ENCODE data around the gene FOXP1.

The FOXP1 gene

DNA sequence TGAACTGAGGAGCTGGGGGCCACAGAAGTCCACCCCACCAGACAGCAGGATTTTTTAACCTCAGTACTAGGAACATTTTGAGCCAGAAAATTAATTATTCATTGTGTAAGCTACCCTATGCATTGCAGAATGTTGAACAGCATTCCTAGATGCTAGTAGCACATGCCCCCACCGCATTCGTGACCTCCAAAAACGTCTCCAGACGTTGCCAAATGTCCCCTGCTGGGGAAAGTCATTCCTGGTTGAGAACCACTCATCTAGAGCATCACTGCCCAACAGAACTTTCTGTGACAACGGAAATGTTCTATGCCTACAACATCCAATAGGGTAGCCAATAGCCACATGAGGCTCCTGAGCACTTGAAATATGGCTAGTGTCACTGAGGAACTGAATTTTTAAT lies 333.5 kb downstream of the FOXP1 start:
- no peak for DNase-seq

DNA sequence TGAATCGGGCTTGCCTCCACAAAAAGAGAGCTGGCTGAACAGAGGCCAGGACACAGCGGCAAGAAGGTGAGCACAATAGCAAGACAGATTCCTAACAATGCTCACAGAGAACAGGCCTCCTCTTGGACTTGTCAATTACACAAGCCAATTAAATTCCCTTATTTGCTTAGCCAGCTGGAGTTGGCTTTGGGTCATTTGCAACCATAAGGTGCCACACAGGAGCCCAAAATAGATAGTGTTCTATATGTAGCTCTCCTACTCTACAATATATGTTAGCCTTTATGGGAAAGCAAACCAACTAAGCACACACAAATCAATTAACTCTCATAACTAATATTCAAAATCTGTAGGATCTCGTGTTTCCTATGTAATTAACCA lies 335.6 kb downstream of the FOXP1 start:
- DNase-seq = no peak

DNA sequence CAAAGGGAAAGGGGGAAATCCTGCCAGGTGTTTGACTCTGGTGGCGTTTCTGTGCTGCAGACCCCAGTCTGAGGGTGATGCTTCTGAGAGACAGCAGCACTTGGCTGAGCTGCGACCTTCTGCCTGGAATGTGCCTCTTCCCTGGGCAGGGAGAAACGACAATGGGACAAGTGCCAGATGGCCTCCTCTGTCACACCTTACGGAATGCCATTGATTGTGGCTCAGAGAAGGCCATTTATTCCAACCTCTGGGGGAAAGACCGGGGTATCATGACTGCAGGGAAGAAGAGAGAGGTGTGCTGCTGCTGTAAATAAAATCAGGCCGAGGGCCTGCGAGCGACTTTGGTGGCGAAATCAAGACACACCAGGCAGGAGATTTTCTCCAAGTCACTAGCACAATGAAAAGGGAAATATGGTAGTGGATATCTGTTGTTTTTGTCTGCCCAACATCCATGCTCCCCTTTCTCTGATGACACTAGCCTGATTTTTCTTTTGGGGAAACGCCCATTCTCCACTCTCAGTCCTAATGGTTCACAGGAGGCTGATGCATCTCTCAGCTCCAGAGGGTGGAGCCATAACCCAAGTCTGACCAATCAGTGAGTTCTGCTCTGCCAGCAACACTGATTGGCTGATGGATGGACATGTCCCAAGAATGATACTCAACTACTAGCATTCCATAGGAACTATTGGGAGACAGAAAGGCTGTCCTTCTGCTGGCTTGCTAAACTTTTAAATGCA lies 336.1 kb downstream of the FOXP1 start:
- no peak for DNase-seq

DNA sequence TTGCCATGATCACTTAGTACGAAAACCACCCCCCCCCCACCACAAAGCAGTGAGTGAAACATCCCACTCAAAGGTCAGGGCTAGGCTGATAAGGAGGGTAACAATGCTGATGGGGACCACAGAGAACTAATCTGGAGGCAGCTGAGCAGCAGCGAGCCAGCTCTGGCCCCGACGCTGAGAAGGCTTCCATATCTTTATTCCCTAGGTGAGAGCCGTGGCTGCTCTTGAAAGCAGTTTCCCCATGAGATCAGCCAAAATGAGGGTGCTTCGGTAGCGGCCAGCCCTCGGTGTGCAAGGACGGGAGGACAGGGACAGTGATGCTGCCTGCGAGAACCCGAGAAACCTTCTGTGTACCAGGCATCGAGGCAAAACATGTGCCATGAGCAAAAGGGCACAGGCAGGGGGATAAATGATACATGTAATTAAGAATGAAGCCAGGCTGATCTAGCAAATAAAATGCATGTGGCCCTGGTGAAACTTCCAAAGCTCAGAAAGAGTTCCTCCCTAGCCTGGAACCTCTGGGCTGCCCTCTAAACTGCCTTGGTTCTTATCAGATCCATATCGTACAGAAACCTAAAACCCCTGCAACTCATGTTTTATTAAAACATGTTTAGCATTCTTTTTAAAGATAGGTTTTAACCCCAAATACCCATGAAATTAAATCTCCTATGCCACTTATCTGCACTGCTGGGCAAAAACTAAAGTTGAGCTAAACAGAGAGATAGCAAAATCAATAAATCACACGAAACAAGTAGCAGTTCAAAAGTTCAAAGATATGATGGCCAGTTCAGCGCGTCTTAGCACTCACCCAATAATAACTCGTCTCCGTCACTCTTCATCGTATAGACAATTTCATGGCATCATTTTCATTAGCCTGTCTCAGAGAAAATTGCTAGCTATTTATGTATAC lies 337.3 kb downstream of the FOXP1 start:
- no peak for DNase-seq

DNA sequence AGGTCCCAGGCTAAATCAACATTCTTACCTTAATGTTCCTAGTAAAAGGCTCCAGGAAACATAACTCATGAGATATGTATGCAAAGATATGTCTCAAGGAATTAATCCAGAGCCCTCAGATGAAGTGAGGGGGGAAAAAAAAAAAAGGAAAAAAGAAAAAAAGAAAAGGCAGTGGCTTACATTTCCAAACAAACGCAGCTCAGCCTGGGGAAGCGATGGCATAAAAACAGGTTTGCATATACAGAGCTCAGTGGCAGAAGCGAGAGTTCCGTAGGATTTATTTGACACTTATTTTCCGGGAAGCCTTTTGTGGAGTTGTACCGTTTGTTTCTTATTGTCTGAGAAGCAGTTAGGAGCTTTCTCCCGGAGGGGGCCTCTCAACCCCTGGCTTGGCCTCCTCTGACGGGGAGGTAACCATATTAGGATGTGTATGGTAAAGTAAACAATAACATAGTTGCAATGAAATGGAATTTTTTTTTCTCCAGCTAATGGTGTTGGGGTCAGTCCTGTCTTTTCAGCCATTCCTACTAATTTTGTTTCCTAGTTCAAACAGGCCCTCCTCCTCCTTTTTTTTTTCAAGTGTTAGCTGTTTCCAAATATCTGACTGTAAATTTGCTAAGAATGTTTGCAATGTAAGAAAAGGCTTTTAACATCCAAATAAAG lies 338.6 kb downstream of the FOXP1 start:
- DNase-seq = no peak

DNA sequence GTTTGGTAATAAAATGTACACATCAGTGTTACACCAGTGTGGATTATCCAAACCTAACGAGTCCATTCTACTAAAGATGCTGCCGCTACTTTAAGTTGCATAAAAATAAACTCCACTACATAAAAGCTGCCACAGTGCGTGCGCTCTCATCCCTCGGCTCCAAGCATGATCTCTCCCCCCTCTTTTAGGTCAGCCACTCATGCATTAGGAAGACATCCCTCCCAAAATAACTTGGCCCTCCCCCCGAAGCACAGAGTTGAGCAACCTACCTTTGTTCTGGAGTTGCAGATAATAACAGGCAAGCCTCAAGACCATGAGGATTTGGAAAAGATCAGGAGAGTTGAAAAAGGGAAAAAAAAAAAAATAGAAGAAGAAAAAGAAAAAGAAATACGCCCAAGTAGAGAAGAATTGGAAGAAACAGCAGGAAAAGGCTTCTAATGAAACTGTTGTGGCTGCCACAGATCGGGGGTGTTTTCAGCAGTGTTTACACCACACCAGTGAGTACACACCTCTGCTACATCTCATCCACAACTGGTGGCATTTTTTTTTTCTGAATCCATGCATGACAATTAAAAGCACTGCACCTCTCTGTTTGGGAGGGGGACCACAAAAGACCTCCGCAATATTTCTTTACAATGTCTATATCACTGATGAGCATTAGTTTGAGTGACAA lies 339.2 kb downstream of the FOXP1 start:
- DNase-seq = no peak

DNA sequence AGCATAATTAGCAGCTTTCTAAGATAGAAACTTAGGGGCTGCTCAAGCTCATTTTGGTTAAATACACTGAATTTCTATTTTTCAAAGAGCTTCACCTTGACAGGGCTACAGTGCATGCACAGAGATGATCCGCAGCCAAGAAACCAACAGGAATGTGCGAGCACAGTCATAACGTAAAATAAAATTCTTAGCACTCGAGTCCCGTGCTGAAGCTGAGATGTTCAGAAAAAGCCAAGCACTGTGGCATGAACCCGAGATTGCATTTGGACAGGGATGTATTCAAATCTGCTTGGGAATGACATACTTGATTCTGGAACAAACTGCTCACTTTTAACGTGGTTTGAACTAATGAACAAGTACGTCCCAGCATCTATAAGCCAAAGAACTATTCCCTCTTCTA lies 340.3 kb downstream of the FOXP1 start:
- DNase-seq = no peak

DNA sequence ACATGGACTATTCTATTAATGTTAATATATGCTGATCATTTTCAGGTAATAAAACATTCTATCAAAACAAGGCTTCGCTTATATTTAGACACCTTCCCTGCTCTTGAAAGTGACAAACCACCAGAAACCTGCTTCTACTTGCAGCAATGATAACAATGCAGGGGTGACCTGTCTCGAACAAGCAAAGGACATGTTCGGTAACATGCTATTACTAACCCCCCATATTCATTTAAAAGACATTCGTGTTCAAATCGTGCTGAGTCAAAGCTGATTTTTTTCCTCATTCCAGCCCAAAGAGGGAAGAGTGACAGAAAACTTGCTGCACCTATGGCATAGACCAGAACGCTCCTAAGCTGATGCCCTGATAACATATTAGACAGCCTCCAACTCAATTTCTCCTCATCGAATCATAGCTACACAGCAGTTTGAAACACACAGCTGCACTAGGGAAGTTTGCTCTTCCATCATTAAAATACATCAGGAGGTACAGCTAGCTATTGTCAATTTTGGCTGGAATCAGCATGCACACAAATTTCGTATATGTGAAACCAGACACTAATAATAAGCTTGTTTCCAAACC lies 341.5 kb downstream of the FOXP1 start:
- no peak for DNase-seq

DNA sequence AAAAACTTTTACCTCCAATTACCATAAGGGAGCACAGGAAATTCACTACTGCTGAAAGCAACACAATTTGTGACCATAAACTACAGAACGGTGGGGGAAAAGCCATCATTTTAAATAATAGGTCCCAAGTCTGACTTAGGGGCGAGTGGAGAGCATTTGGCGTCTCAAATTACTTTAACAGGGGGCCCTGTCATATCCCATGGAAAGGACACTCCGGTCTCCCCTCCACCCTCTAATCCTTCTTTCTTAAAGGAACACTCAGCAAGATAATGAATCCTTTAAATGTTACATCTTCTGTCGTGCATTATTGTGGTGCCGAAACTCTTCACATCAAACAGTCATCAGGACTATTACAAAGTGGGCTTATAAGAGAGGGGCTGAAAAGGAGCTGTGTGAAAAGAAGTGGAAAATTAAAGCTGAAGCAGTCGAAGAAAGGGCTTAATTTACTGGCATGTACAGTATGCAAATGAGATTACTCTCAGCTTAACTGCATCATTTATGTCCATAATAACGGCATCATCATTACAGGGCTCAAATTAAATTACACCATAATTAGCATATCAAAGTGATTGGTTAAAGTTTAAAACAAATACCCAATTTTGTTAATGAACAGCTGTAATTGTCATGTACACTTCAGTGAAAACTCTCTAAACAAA lies 342.2 kb downstream of the FOXP1 start:
- DNase-seq = no peak

DNA sequence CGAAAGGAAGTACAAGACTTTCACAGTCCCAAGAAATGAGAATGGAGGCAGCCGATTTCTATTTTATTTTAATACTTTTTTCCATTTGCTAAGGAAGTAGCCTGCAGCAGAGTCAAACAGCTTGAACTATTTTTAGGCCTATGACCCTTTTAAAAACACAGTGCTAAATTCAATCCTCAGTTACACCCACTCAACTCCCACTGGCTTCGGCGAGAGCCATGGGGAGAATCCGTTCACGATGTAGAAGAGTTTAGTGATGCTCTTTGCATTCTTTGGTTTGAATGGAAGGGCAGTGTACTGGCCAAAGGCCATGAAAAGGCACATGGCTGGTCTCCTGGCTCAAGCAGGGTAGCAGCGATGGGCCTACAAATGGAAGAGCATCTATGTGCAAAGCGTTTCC lies 343.5 kb downstream of the FOXP1 start:
- DNase-seq = no peak

DNA sequence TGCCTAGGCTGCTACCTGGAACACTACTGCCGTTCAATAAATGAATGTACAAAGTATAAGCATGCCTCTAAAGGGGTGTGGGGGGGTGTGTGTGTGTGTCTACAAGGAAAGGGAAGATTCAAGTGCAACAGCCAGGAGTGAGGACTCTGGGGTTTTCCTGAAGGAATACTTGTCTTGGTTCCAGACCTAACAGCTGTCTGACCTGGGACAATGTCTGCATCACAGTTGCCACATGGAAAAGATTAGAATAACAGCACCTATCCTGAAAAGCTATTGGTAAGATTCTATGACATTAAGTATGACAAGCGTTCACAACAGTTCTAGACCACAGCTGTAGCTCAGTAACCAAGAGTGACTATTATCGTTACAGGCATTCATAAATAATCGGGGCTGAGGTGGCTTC lies 345.2 kb downstream of the FOXP1 start:
- no peak for DNase-seq

DNA sequence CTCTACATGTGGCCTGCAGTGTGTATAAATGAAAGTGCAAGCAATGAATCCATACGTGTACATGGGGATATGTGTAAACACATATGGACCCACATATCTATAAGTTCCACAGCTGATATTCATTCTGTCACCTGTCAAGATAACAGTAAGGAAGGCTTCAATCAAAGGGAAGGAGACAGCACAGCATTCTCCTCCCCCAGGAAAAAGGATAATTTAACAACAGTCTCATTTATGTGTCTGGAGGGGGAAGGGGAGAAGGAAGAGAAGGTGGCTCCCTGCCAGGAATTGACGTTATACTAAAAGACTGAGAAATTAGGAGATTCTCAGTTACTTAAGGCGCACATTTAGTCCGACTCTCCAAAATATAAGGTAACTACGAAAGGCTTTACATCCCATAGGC lies 345.9 kb downstream of the FOXP1 start:
- DNase-seq = no peak

DNA sequence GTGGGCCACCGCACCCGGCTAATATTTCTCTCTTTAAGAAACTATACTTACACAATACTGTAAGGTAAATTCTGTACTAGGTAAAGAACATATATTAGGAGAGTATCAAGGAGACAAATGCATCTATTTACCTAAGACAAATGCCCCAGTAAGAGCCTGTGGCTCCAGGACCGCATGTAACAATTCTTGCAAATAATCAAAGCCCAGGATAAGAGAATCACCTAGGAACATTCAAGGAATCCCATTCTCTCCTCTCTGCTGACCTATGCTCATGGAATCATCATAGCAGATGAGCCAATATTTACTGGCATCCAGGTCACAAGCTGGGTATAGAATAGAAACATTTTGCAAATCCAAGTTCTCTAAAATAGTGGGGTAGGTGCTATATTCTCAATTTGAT lies 347.7 kb downstream of the FOXP1 start:
- no peak for DNase-seq

DNA sequence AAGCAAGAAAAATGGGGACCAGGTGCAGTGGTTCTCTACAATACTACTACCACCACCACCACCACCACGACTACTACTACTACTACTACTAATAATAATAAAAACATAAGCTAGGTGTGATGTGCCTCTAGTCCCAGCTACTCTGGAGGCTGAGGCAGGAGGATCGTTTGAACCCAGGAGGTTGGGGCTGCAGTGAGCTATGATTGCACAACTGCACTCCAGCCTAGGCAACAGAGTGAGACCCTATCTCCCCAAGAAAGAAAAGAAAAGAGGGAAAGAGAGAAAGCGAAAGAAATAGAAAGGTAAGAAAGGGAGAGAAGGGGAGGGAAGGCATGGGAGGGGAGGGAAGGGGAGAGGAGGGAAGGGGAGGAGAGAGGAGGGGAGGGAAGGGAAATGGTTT lies 350.6 kb downstream of the FOXP1 start:
- no peak for DNase-seq

DNA sequence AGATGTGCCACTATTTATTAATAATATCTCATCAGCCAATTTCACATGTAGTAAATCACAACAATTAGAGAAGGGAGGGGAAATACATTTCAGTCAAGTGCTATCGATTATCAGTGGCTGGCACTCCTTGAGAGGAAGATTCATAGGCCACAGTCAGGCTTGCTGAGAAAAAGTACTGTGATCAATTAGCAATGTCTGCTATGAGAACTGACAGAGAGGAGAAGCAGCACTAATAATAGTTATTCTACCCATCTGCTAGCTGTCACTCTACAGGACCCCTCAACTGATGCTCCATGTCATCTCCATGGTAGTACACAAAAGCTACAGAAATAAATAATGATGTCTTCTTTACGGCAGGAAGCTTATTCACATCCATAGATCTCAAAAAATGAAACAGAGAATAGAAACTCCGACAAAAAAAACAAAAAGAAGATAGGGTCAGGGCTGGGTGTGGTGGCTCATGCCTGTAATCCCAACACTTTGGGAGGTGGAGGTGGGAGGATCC lies 351.3 kb downstream of the FOXP1 start:
- no peak for DNase-seq

DNA sequence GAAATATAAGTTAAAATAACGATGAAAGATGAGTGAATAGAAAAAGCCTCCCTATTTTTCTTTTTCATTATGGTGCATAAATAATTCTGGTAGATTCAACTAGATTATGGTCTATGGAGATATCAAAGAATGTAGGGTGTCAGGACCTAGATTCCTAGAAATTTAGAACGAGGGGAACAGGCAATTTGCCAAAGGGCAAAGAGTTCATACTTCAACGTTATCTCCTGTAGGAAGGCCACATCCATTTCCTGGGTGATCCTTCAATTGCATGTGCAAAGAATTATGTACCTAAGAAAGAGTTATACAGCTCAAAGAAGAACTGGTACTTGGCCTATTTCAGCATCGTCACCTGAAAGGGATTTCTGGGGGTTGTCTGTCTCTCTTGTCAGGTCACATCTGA lies 351.8 kb downstream of the FOXP1 start:
- DNase-seq = no peak

DNA sequence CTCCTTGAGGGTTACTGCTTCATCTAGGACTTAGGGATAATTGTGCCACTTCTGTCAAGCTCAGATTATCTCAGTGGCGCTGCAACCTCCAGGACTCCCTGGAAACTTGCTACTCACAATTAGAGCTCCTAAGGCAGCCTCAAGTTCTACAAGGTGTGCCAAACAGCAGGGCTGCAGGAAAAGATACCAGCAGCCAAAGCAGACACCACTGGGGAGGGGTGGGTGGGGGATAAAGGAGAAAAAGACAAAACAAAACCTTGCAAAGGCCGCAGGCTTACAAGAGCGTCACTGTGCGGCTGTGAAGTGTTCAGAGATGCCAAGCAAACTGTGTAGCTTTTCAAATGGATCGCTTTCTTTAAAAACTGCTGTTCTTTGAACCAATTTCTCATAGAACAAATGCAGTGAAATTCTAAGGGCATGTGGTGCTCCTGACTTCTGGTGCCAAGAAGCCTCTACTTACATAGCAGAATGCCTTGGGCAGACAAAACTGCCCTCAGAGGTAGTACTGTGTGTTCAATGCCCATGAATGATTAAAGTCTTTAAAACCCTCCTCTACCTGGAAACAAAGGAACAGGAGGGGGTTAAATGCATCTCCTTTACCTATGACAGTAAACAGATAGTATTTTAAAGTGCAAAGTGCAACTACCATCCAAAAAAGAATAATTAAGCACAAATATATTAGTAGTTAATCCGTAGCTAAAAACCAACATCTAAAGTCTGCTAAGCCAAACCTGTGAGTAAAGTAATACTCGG lies 353.4 kb downstream of the FOXP1 start:
- DNase-seq = no peak

DNA sequence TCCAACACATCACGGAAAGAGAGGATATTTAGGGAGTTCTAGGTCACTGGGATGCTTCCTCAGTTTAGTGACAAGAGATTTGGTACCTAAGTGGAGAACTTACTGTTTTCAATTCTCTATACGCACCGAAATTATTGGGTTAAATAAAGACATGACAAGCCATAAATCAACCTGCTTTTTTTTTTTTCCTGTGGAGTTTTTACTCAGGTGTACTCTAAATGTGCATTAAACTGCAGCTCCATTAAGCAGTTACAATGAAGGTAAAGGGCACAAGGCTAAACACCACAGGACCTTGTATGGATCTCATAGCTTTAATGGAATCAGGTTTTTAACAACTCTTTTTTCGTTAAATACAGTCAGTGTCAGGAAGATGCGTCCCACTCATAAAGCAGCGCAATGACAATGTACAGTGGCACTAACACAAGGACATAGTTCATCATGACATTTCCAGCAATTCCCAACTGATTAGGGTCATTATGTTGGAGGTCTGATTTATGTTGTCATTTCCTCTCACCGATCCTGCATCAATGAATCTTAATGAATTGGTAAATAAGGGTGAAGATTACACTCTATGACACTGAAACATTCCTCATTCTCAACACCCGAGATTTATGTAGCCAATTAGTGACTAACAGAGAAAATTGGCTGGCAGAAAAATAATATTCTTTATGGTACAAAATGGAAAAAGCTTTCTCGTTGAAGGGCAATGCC lies 355.2 kb downstream of the FOXP1 start:
- DNase-seq = peak; percentile 61

DNA sequence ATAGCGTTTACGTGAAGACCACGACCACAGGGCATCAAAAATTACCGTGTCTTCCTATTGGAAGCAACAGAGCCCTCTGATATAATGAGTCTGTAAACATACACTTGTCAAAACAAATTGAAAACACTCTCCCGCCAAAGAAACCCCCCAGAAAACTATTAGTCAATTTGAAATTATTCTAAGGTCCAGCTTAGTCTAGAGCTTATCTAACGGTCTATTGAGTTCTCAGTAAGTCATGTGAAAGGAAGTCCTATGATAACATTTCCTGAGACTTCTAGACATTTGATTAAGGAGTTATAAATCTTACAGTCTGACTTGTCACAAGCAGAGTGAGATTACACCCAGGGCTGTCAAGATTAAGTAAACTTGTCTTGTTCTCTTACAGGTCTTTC lies 356.3 kb downstream of the FOXP1 start:
- no peak for DNase-seq

DNA sequence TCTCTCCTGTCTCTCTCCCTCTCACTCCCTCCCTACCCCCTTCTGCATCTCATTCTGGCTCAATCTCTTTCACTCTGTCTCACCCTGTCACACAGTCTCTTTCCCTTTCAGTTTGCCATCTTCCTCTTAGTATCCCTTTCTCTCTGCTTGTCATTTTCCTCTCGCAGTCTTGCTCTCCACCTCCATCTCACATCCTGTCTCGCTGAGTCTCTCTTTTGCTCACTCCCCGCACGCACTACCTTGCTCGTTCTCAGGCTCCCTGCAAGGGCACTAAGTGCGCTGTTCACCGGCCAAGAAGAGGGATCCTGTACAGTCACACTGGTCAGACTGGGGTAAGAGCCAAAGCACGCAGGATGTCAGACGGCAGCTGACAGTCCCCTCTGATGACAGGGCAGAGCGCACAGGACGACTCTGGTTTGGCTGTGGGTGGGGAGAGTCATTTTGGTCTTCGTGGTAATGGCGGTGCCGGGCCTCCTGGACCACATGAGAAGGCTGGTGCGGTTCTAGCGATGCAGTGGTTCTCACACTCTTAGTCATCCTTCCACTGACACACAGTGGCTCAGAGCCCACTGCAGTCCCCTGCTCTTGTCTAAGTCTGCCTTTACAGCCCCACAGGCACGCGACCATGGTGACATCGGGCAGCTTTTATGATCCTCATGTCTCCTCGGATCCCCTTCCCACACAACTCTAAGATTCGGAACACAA lies 356.8 kb downstream of the FOXP1 start:
- no peak for DNase-seq
